Suprapubic skin (tissue), 4 donors: ENCODE measurements around the gene ODF2L. TPM values are rescaled to one million over a fixed set of nuclear protein-coding genes. Genes with fewer than 3 reads are reported as not detected.

Experiments
- DNase-seq, 2 donors: peaks; one replicate each; pipeline ENCODE4 v3.0.0-alpha.2; 2019; ENCODE audit warnings: low spot score in 2 of 2
- H3K27ac ChIP-seq: fragments of 200-600 bp; sonication (generic); one replicate; pipeline ENCODE4 v1.5.1; 2019
- H3K27me3 ChIP-seq: fragments of 200-600 bp; sonication (generic); one replicate; pipeline ENCODE4 v1.5.1; 2019
- H3K36me3 ChIP-seq: fragments of 200-600 bp; sonication (generic); one replicate; pipeline ENCODE4 v1.5.1; 2019
- H3K4me1 ChIP-seq: fragments of 200-600 bp; sonication (generic); one replicate; pipeline ENCODE4 v1.5.1; 2019
- H3K4me3 ChIP-seq: fragments of 200-600 bp; sonication (generic); one replicate; pipeline ENCODE4 v1.5.1; 2019; ENCODE audit warnings: mild to moderate bottlenecking
- H3K9me3 ChIP-seq: fragments of 200-600 bp; sonication (generic); one replicate; pipeline ENCODE4 v1.5.1; 2019
- EP300 ChIP-seq: sonication (generic); formaldehyde crosslinking; IDR thresholded peaks from one replicate; pipeline ENCODE4 v1.6.1; 2017; ENCODE audit warnings: antibody characterized with exemption
- POLR2A ChIP-seq, 2 donors: fragments of 450-650 bp; IDR thresholded peaks; one replicate each; pipeline ENCODE4 v1.6.1; 2017; ENCODE audit warnings: antibody characterized with exemption in 2 of 2, mild to moderate bottlenecking in 2 of 2, moderate library complexity in 2 of 2
- POLR2AphosphoS5 ChIP-seq, 3 donors: sonication (generic); formaldehyde crosslinking; IDR thresholded peaks; one replicate each; pipeline ENCODE4 v1.6.1; 2017; ENCODE audit warnings: antibody characterized with exemption in 3 of 3
- WGBS: methylation state at CpG from one replicate; pipeline ENCODE4 v1.1.5; 2018; 5-methylcytosine and 5-hydroxymethylcytosine counted together
- total RNA-seq, 4 donors: library from RNA; depleted of rRNA; stranded (reverse); fragments of >200 nt; gene quantifications; one replicate each; pipeline ENCODE4 v1.1.0, GENCODE V29; 2016
- TF ChIP-seq, protein P1 (sequence below), 2 donors: fragments of 200-600 bp in 1 of 2; fragments of 450-650 bp in 1 of 2; sonication (generic) in 1 of 2; IDR thresholded peaks; one replicate each; pipeline ENCODE4 v1.5.1; 2016 to 2019; ENCODE audit warnings: antibody characterized with exemption in 2 of 2, mild to moderate bottlenecking in 1 of 2, moderate library complexity in 1 of 2

Gene ODF2L
- total RNA-seq, 4 donors from 2014 or later = 16.6 to 33.4 (median 23.5) TPM

DNA sequence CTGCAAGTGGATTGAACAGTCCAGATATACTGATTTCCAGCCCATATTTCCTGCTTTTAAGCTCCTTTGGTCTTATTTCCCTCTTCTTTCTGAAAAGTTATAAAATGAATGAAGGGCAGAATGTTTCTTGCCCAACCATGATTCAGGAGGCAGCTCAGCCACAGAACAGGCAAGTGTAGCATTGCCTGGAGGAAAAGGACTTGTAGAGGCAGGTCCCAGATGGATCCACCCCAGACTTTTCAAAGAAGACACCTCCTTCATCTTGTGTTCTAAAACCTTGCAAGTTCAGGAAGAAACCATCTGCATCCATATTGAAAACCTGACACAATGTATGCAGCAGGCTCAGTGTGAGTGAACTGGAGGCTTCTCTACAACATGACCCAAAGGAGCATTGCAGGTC lies 27.8 kb upstream of the ODF2L start, which contains the start of gene CLCA2:
CLCA2 (plus strand) TSS at position 299 of the 400 bp plus-strand sequence; CDS start at position 376, 77 bp downstream.
- no peak for DNase-seq
- no peaks in the 10 kb centered on the region for H3K27me3 ChIP-seq
- peak within 1 kb of the TSS; percentile 52 for H3K27ac ChIP-seq
- no peak for TF ChIP-seq EP300
- TF ChIP-seq POLR2A (IDR thresholded peaks at IDR 0.05) = no peak
- TF ChIP-seq, protein P1, sequence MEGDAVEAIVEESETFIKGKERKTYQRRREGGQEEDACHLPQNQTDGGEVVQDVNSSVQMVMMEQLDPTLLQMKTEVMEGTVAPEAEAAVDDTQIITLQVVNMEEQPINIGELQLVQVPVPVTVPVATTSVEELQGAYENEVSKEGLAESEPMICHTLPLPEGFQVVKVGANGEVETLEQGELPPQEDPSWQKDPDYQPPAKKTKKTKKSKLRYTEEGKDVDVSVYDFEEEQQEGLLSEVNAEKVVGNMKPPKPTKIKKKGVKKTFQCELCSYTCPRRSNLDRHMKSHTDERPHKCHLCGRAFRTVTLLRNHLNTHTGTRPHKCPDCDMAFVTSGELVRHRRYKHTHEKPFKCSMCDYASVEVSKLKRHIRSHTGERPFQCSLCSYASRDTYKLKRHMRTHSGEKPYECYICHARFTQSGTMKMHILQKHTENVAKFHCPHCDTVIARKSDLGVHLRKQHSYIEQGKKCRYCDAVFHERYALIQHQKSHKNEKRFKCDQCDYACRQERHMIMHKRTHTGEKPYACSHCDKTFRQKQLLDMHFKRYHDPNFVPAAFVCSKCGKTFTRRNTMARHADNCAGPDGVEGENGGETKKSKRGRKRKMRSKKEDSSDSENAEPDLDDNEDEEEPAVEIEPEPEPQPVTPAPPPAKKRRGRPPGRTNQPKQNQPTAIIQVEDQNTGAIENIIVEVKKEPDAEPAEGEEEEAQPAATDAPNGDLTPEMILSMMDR (IDR thresholded peaks at IDR 0.05) = no peak
- TF ChIP-seq POLR2AphosphoS5 (IDR thresholded peaks at IDR 0.05) = no peak
- H3K4me1 ChIP-seq = peaks cover 57% of the 10 kb centered on the region
- no peaks in the 10 kb centered on the region for H3K9me3 ChIP-seq
- peak within 1 kb of the TSS; percentile 36 for H3K4me3 ChIP-seq
- no peaks in the 10 kb centered on the region for H3K36me3 ChIP-seq

DNA sequence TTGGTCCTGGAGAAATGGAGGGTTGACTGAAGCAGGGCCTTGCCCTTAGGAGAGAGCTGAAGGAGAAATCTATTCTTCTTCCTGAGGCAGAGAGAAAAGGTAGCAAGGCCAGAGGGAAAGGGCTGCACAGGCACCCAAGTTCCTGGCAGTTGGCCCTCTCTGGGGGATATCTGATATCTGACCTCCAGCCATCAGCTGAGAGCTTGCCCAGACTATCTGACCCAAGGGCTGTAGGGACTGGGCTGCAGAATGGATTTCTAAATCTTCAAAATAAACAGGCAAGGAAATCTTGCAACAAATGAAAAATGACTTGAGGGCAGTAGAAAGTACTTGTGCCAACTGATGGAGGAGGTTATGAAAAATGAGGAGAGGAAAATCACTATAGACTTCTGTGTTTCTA lies 27.4 kb upstream of the ODF2L start:
- H3K27ac ChIP-seq = peak overlapping the region; percentile 52
- H3K4me1 ChIP-seq = peaks cover 53% of the 10 kb centered on the region
- H3K4me3 ChIP-seq = no peak overlapping the region

DNA sequence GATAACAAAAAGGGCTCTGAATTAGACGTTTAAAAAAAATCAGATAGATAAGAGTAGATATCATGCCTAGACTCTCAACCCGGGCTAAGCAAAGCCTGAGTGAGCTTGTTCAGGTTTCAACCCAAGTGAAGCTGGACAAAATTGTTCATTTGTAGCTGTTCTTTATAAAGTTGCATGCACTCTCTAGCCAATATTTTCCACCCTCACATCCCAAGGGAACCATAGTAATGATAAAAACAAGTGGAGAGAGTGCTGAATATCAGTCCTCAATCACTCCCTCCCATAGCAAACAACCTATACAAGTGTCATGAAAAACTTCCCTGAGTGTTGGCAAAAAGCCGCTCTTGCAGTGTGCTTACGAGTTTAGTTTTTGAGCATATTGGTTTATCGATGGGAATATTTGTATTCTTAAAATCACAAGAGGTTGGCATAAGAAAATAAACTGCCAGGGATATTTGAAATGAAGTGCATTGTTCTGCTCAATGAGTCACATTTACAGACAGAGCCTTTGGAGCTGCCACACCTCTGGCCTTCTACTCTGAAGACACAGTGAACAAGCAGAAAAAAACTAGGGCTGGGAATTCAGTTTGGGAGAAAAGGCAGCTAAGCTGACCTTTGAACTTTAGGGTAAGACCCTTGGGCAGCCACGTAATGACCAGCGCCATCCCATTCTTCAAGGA lies 25.6 kb upstream of the ODF2L start:
- H3K4me1 ChIP-seq = peaks cover 46% of the 10 kb centered on the region
- H3K4me3 ChIP-seq = no peak overlapping the region
- no peaks in the 10 kb centered on the region for H3K9me3 ChIP-seq
- WGBS = 63% methylated on average over 7 of the region's 7 CpGs
- no peaks in the 10 kb centered on the region for H3K36me3 ChIP-seq
- TF ChIP-seq, protein P1 (IDR thresholded peaks at IDR 0.05) = no peak
- TF ChIP-seq POLR2A (IDR thresholded peaks at IDR 0.05) (no peak), POLR2AphosphoS5 (IDR thresholded peaks at IDR 0.05) (no peak), EP300 (no peak)
- no peak for DNase-seq
- peak overlapping the region; percentile 52 for H3K27ac ChIP-seq
- no peaks in the 10 kb centered on the region for H3K27me3 ChIP-seq

More for the DNA sequence above, 27.4 kb upstream of the ODF2L start:
- H3K36me3 ChIP-seq = no peaks in the 10 kb centered on the region
- no peaks in the 10 kb centered on the region for H3K27me3 ChIP-seq
- no peaks in the 10 kb centered on the region for H3K9me3 ChIP-seq
- no peak for TF ChIP-seq EP300
- TF ChIP-seq POLR2AphosphoS5 (IDR thresholded peaks at IDR 0.05) = no peak
- TF ChIP-seq, protein P1 (IDR thresholded peaks at IDR 0.05) = no peak
- no peak for TF ChIP-seq POLR2A (IDR thresholded peaks at IDR 0.05)
- DNase-seq = no peak

DNA sequence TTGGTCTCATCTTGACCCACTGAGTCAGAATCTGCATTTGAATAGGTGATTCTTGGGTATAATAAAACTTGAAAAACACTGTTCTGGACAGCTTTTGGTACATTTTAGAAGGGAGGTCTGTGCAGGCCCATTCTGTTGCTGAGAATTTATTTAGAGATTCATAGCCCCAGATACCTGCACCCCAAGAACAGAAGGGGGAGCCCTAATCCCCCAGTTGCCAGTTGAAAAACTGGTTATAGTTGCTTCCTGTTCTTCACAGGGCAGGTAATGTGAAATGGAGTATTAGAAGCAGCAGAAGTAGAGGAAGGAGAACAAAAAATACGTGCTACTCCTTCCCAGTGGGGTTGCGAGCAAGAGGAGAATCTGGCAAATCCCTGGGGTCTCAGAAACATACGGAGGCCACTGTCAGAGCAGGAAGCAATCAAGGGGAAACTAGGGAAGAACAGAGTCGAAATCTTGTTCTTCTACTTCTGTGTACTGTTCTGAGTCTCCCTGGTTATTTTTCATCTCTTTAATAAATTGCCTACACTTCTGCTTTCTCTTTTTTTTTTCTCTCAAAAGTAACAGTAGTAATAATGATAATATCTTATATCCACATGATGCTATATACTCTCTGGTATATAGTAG lies 23.3 kb upstream of the ODF2L start:
- H3K4me3 ChIP-seq = no peak overlapping the region
- no peaks in the 10 kb centered on the region for H3K9me3 ChIP-seq
- H3K27ac ChIP-seq = no peak overlapping the region
- 35% methylated on average over 4 of the region's 4 CpGs for WGBS
- no peaks in the 10 kb centered on the region for H3K27me3 ChIP-seq
- TF ChIP-seq EP300 (no peak), POLR2AphosphoS5 (IDR thresholded peaks at IDR 0.05) (no peak)
- TF ChIP-seq, protein P1 (IDR thresholded peaks at IDR 0.05) = peak in 1 of 2 donors; percentile 34
- no peak for DNase-seq
- no peaks in the 10 kb centered on the region for H3K36me3 ChIP-seq
- H3K4me1 ChIP-seq = peaks cover 40% of the 10 kb centered on the region

DNA sequence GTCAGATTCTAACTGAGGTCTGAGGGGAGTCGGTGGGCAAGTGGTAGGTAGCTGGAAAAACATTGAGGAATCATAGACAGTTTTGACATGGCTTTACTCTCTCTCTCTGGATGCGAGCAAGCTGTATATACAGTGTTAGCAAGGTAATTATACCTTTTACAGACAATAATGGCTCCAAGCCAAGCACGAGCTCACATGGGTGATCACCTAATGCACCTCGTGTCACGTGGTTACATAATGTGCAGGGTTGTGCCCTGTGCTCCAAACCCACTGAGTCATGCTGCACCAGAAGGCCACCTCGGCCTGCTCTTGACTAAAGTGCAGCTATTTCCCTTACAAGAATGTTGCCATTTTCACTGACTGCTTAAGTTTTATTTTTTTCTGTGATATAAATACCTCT lies 20.2 kb upstream of the ODF2L start:
- Histone ChIP-seq H3K9me3 (no peaks in the 10 kb centered on the region), H3K27ac (no peak overlapping the region), H3K4me3 (no peak overlapping the region), H3K4me1 (peaks cover 16% of the 10 kb centered on the region), H3K27me3 (no peaks in the 10 kb centered on the region), H3K36me3 (no peaks in the 10 kb centered on the region)
- no peak for DNase-seq
- no peak for TF ChIP-seq EP300
- no peak for TF ChIP-seq POLR2AphosphoS5 (IDR thresholded peaks at IDR 0.05)
- TF ChIP-seq, protein P1 (IDR thresholded peaks at IDR 0.05) = no peak
- TF ChIP-seq POLR2A (IDR thresholded peaks at IDR 0.05) = no peak
- 76% methylated on average over 6 of the region's 6 CpGs for WGBS
